22Rv1 (cell line): ENCODE data around the gene SERPINE1.
"Not testable (repeated sequence)": the region's sequence is repeated elsewhere in the genome, so short reads cannot be mapped to it uniquely, and the experiment has no call there.

ENCODE experiments used
- H3K27ac ChIP-seq: fragments of 450-650 bp; 2 replicates; pipeline ENCODE4 v1.5.1; 2017
- ZFX ChIP-seq: fragments of 450-650 bp; IDR thresholded peaks from 2 replicates; pipeline ENCODE4 v1.6.1; 2017; ENCODE audit warnings: antibody characterized with exemption, borderline replicate concordance
- TF ChIP-seq, protein P1 (sequence below): fragments of 450-650 bp; IDR thresholded peaks from 2 replicates; pipeline ENCODE4 v1.5.1; 2017; ENCODE audit warnings: mild to moderate bottlenecking

Gene SERPINE1

DNA sequence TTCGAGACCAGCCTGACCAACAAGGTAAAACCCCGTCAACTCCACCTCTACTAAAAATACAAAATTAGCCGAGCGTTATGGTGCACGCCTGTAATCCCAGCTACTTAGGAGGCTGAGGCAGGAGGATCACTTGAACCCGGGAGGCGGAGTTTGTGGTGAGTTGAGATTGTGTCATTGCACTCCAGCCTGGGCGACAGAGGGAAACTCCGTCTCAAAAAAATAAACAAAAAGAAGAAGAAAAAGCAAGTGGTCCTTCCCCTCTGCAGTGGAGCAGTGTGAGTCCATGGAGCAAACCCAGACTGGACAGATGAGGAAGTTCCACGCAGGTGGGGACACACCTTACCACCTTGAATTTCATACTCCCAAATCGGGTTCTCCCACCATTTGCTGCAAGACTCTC lies 13.1 kb upstream of the SERPINE1 start:
- TF ChIP-seq, protein P1, sequence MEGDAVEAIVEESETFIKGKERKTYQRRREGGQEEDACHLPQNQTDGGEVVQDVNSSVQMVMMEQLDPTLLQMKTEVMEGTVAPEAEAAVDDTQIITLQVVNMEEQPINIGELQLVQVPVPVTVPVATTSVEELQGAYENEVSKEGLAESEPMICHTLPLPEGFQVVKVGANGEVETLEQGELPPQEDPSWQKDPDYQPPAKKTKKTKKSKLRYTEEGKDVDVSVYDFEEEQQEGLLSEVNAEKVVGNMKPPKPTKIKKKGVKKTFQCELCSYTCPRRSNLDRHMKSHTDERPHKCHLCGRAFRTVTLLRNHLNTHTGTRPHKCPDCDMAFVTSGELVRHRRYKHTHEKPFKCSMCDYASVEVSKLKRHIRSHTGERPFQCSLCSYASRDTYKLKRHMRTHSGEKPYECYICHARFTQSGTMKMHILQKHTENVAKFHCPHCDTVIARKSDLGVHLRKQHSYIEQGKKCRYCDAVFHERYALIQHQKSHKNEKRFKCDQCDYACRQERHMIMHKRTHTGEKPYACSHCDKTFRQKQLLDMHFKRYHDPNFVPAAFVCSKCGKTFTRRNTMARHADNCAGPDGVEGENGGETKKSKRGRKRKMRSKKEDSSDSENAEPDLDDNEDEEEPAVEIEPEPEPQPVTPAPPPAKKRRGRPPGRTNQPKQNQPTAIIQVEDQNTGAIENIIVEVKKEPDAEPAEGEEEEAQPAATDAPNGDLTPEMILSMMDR = no peak
- no peak for TF ChIP-seq ZFX
- H3K27ac ChIP-seq = no peak overlapping the region

- TF ChIP-seq, protein P1 = no peak
- TF ChIP-seq ZFX = no peak
- H3K27ac ChIP-seq = no peak overlapping the region
Measured at GRCh38 chr7:101114492-101114891, 12.4 kb upstream of the SERPINE1 start.

DNA sequence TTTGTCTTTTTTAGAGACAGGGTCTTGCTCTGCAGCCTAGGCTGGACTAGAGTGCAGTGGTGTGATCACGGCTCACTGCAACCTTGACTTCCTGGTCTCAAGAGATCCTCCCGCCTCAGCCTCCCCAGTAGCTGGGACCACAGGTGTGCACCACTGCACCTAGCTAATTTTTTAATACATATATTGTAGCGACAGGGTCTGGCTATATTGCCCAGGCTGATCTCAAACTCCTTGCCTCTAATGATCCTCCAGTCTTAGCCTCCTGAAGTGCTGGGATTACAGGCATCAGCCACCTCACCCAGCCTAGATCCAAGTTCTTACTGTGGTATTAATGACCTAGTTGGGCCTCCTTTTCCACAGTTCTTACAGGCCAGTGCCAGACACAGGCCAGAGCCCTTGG lies 11.7 kb upstream of the SERPINE1 start:
- TF ChIP-seq, protein P1 = no peak
- TF ChIP-seq ZFX = no peak
- H3K27ac ChIP-seq = no peak overlapping the region

DNA sequence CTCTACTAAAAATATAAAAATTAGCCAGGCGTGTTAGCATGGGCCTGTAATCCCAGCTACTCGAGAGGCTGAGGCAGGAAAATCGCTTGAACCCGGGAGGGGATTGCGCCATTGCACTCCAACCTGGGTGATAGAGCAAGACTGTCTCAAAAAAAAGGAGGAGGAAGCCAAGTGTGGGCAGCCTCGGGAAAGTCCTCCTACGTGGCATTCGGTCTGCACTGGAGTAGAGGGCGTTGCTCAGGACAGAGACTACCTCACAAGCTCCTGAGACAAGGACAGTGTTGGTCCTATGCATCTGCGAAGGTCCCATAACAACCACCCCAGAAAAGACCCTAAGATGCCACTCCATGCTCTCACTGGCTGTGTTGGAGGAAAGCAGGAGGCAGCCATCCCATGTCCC lies 10.0 kb upstream of the SERPINE1 start:
- H3K27ac ChIP-seq = no peak overlapping the region
- TF ChIP-seq ZFX = no peak
- TF ChIP-seq, protein P1 = no peak

DNA sequence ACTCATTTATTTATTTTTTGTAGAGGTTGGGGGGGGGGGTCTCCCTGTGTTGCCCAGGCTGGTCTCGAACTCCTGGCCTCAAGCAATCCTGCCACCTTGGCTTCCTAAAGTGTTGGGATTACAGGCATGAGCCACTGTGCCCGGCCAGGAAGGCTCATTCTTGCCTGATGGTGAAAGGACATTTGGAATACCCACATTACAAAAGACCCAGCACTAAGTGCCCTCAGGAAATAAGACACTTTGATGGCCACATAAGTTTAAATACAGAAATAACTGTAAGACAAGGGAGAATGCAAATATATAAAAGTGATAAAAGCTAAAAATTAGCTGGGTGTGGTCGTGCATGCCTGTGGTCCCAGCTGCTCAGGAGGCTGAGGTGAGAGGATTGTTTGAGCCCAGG lies 8.0 kb upstream of the SERPINE1 start:
- TF ChIP-seq, protein P1 = no peak
- TF ChIP-seq ZFX = no peak
- H3K27ac ChIP-seq = no peak overlapping the region

DNA sequence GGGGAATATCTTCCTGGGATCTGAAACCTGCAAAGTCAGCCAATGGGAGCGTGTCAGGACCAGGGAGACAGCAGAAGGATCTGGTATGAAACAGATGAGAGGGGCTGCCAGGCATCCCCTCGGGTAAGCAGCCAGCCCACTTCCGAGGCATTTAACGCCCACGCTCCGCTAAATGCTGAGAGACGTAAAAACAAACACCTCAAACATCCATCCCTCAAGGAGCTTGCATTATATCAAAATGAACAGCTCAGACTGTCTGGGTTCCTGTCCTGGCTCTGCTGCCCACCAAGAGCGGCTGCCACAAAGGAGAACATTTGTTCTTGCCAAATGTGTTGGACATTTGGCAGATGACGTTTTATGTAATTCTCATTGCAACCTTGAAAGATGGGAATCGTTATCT lies 7.0 kb upstream of the SERPINE1 start:
- TF ChIP-seq, protein P1 = no peak
- no peak for TF ChIP-seq ZFX
- H3K27ac ChIP-seq = no peak overlapping the region

DNA sequence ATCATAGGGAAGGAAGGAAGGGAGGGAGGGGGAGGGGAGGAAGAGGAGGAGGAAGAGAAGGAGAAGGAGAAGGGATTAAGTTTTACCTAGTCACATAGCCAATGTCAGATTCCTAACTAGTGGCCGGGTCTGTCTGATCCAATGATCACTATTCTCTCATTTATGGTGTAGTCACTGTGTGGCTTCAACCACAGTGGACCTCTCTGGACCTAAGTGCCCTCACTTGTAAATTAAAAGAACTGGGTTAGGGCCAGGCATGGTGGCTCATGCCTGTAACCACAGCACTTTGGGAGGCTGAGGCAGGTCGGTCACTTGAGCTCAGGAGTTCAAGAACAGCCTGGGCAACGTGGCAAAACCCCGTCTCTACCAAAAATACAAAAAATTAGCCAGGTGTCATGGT lies 6.6 kb upstream of the SERPINE1 start:
- H3K27ac ChIP-seq = no peak overlapping the region
- TF ChIP-seq, protein P1 = no peak
- TF ChIP-seq ZFX = no peak

GRCh38 chr7:101121631-101121990 lies 5.3 kb upstream of the SERPINE1 start:
- H3K27ac ChIP-seq = not testable (repeated sequence)
